Measurements from ENCODE around the gene UBAC1.
"Not testable (repeated sequence)": the region's sequence is repeated elsewhere in the genome, so short reads cannot be mapped to it uniquely, and the experiment has no call there.

The UBAC1 gene

DNA sequence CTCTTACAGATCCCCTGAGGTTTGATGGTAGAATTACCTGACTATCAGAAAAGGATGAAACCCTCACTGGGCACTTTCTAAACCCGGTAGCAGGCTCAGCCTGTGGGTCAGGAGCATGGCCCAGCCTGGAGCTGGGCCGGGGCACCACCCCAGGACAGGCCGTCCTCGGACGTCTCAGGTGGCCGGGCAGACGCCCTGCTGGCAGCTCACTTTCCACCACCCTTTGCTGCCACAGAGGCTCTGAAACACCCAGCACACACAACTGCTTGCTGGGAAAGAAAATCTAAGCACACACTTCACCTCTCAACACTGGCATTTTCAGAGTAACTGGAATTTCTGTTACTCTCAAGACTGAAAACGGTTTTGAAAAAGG is 4.4 kb downstream of the UBAC1 start:
- no peak for DNase-seq

DNA sequence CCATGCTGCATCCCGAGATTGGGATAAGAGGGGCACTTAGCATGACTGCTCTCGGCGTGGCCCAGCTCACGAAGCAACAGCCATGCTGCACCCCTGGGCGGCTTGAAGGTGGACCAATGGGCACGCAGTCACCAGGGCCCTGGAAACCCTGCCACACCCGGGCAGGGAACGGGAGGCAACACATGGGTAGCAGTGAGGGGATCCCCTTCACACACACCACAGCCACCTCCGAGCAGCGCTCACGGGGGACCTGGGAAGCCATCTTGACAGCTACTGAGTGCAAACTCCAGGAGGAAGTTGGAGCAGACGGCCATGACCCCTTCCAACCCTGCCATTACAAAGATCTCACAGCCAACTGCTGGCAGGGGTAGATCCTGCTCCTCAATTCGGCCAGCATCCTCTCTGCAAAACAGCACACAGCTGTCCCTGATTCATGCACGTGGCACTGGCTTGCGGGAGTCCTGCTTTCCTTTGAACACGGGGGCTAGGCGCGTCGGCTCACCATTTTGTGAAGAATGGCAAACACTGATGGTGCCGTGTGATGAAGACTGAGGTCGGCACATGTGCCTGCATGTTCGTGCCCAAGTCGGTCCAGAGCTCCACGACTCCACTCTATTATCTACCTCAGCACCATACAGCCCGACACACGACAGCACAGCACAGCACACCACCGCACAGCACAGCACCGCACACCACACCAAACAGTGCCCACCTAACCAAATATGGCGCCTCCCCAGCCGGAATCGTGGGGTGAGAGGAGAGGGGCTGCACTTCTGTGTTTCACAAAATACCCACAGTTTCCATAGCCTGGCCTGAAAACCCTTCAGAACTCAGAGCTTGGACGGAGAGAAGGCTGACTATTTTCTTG is 5.0 kb downstream of the UBAC1 start:
- DNase-seq, result no peak

DNA sequence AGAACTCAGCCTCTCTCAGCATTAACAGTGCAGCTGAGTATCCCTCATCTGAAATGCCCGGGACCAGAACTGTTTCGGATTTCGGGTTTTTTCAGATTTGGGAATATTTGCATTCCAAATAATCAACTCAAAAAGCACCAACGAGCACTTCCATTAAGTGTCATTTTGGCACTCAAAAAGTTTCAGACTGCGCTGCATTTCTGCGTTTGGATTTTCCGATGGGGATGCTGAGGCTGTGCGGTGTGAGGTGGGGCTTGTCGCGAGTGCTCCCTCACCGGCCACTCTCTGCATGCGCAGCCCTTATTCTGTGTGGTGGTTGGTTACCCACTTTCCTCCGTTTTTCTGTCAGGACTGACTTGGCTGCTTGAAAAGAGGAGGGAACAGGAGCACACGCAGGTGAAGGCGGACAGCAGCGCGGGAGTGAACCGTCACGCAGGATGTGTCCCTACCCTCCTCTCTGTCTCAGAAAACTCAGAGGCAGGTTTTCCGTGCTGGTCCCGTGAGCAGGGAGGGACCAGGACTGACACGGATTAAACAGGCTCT is 8.4 kb downstream of the UBAC1 start:
- DNase-seq, result no peak

DNA sequence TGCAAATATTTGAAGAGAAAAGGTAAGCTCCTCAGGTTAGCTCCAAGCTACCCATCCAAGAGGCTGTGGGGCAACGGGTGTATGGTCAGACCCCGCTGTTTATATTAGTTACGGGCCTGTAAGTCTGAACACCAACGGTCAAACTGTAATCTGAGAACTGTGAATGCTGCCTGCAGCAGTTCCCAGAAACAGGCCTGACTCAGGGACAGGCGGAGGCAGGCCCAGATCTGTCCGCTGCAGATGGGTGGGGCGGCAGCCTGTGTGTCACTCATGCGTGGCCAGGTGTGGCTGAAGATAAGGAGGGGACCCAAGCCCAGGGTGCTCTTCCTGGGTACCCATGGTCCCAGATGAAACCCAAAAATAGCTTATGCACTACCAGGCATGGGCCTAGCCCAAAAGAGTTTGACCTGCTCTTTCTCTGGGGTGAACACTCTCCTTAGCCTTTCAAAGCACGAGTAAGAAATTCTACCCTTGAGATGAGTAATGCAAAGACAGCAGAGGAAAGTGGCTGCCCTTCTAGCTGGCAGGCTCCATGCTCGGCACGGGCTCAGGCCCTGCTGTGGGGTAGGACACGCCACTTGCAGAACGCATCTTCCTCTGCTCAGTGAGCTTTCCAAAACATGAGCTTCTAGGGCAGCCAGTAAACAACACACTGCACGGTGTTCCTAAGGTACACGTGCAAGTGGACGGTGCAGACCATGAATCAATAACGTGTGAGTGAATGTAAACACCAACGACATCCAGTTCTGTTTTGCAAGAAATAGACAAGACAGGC is 9.1 kb downstream of the UBAC1 start:
- DNase-seq, result no peak

DNA sequence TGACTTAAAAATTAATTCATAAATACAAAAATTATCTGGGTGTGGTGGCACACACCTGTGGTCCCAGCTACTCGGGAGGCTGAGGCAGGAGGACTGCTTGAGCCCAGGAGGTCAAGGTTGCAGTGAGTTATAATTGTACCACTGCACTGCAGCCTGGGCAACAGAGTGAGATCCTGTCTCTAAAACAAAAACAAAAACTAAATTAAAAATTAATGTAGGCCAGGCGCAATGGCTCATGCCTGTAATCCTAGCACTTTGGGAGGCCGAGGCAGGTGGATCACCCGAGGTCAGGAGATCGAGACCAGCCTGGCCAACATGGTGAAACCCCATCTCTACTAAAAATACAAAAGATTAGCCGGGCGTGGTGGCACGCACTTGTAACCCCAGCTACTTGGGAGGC is 9.9 kb downstream of the UBAC1 start:
- not testable (repeated sequence) for DNase-seq

DNA sequence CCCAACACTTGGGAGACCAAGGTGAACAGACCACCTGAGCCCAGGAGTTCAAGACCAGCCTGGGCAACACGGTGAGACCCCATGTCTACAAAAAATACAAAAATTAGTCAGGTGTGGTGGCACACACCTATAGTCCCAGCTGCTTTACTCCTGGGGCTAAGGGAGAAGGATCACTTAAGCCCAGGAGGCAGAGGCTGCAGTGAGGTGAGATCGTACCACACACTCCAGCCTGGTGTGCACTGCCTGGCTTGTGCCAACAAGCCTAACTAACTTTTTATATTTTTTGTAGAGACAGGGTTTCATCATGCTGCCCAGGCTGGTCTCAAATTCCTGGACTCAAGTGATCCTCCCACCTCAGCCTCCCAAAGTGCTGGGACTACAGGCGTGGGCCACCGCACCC is 10.3 kb downstream of the UBAC1 start:
- DNase-seq, result not testable (repeated sequence)

DNA sequence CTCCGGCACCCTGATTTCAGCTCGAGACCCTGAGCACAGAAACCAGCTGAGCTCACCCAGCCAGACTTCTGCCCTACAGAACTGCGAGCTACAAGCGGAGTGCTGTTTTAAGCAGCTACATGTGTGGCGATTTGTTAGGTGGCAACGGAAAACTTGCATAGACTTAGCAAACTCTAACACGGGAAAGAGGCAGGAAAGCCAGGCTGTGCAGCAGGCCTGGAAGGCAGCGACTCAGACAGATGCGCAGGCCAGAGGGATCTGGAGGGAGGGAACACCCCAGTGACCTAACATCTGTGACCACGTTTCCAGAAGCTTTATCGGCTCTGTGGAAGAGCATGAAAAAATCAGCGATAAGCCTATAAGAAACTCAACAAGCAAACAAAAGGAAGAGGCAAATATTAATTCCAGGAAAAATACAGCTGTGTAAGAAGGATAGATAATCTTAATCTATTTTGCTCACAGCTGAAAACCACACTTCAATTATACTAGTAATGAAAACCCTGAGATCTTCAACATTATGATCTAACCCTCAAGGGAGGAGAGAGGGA is 11.0 kb downstream of the UBAC1 start:
- DNase-seq, result no peak

DNA sequence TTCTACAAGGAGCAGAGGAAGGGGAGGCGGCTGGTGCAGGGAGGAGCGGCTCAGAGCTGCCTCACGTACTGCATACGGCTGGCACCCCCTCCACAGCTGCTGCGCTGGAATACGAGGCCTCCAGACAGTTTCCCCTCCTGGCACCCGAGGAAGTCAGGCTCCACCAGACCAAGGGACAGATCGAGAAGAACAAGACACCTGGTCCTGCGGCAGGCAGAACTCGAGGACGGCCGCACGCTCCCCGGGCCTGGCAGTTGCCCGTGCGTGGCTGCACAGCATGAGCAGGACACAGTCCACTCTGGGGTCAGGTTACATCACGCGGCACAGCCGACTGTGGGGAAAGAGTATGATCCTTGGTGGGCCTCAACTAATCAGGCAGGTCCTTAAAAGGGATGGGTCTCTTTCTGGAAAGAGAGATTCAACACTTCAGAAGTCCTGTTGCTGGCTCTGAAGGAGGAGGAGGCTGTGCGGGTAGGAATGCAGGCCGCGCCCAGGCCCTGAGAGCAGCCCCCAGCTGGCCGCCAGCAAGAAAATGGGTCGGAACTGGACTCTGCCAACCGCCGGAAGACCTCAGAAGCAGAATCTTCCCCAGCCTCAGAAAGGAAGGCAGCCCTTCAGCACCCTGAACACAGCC is 11.6 kb downstream of the UBAC1 start:
- no peak for DNase-seq

DNA sequence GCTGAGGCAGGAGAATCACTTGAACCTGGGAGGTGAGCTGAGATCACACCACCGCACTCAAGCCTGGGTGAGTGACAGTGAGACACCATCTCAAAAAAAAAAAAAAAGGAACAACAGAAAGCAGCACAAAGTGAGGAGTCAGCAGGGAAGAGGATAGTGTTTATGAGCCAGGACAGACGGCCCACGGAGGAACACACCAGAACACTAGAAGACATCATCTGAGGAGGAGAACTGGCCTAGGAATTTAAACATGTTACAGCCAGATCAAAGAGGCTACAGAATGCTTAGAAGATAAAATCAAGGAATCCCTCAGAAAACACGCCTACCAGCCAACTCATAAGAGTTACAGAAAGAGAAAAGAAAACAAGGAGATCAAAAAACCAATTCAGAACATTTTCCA is 12.2 kb downstream of the UBAC1 start:
- no peak for DNase-seq

DNA sequence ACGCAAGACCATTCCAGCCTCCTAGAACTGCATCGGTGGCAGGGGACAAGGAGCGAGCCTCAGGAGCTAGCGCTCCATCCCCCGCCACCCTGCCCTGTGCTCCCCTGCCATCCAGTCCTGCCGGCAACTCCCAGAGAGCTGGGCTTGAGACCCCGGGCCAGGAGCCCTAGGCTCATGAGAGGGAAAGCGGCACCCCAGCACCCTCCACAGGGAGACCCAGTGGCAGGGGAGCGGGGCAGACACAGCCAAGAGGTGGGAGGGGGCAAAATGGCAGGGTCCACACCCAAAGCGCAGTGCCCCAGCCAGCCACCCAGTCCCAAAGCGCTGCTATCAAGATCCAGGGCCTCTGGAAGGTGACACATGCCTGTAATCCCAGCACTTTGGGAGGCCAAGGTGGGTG is 12.7 kb downstream of the UBAC1 start:
- DNase-seq, result no peak

DNA sequence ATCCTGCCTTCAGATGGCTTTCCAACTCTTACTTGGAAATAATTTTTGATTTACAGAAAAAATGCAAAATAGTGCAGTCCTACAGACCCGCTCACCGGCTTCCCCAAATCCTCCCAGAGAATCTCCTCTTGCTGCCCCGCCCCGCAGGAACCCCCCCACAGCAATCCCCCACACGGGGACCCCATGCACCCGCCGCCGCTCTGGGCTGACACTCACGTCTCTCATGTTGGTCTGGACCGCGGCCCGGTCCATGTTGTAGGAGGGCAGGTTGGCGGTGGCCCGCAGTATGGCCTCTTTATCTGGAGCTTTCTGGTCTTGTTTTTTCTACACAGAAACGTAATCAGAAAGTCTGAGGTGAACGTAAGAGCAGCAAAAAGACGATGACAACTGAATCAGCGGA is 13.6 kb downstream of the UBAC1 start:
- DNase-seq, result no peak

DNA sequence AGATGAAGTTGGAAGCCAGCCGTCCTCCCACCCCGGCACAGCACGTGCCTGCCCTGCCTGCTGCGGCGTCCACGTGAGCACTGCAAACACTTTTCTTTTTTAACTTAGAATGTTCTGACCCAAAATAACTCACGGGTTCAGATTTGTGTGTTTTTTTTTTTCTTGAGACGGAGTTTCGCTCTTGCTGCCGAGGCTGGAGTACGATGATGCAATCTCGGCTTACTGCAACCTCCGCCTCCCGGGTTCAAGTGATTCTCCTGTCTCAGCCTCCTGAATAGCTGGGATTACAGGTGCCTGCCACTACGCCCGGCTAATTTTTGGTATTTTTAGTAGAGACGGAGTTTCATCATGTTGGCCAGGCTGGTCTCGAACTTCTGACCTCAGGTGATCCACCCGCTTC is 14.1 kb downstream of the UBAC1 start:
- not testable (repeated sequence) for DNase-seq

DNA sequence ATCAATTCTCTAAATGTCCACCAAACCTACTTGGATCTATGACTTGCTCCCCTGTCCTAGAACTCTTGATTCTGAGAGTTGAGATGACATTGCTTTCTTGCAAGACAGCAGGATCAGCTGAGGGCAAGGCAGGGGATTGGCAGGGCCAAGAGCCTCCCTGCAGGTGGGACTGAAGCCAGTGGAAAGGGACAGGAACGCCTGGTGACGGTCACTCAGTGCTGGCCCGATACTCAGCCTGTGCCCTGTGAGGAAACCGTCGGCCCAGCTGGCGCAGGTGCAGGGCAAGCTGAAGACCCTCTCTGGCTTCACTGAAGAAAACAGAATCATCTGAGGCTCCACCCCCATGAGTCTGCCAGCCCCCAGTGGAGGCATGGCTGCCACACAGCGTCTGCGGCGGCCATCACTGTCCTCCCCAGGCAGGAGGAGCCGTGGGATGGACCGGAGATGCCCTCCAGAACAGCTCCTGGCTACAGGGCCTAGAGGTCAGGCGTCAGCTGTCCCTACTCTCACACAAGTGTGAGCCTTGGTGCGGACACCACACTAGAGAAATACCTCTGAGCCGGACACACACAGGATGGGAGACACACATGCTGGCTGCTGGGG is 14.7 kb downstream of the UBAC1 start:
- no peak for DNase-seq

DNA sequence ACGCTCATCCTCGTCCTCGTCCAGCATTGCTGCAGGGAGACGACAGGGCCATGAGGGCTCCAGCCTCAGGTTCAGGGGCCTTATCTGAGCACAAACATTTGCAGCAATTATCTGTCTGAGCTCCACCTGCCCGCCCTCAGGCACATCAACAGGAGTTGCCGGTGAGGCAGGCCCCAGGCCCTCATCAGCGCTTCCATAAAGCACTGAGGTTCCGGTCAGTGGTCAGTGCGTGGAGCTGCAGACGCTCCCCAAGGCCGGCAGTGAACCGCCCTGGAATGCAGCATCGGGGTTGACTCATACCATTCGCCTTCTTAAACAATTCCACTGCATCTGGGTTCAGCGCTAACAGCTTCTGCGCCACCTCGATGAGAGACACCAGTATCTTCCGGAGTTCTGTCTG is 15.2 kb downstream of the UBAC1 start:
- no peak for DNase-seq

DNA sequence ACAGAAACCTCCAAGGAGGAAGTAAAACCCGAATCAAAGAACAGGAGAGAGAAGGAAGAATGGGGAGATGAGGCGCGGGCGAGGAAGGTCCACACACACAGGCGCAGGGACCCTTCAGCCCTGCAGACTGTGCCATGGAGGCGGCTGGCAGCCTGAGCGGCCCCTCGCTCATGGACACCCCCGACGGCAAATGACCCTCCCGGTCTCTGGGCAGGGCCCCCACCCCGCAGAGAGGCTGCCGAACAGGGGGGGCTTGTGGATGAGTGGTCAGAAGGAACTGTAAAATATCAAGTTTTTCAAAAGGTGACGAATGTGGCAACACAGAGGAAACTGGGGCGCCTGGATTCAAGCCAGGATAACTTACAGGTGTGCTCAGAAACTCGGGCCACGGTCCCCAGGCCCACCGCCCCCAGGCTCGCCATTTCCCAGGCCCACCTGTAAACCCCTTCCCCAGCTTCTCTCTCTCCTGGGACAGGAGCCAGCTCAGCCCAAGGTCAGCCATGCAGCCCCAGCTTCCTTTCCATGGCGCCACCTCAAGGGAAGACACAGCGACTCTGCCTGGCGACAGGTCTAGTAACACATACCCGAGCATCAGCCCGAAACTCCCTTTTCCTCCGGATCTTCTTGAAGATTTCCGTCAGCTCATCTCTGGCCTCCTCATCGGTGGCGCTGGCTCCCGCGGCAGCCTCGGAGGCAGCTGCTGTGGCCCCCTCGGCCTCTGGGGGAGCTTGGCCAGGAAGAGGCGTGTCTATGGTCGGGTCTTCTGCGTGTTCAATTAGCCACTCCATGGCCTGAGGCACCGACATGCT is 16.5 kb downstream of the UBAC1 start:
- DNase-seq, result no peak

DNA sequence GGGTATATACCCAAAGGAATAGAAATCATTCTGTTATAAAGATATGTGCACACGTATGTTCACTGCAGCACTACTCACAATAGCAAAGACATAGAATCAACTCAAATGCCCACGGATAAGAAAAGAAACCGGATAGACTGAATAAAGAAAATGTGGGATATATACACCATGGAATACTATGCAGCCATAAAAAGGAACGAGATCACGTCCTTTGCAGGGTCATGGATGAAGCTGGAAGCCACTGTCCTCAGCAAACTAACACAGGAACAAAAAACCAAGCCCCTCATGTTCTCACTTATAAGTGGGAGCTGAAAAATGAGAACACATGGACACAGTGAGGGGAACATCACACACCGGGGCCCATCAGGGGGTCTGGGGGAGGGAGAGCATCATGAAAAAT is 17.6 kb downstream of the UBAC1 start:
- DNase-seq, result not testable (repeated sequence)

DNA sequence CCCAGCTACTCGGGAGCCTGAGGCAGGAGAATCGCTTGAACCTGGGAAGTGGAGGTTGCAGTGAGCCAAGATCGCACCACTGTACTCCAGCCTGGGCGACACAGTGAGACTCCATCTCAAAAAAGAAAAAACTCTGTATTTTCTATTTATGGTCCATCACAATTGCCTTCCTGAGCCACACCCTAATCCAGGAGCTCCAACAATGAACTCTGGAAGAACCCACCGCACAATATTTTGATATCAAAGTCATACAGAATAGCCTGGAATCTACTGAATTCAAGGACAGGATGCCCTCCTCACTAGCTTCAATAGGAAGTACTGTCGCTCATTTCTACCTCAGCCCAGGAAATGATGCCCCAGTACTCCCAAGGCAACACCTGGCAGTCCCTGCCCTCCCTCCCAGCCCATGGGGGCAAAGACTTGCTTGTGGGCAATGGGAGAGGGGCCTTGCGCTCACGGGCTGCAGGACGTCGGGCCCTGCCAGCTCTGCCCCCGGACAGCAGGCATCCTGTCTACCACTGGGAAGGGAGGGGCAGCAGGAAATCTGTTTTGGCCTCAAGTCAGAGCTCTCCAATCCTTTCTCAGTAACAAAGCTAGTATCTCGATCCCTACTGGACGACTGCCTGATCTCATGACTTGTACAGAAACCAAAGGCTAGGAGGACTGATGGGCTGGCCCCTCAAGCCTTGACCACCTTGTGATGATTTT is 19.7 kb downstream of the UBAC1 start:
- DNase-seq, result no peak

DNA sequence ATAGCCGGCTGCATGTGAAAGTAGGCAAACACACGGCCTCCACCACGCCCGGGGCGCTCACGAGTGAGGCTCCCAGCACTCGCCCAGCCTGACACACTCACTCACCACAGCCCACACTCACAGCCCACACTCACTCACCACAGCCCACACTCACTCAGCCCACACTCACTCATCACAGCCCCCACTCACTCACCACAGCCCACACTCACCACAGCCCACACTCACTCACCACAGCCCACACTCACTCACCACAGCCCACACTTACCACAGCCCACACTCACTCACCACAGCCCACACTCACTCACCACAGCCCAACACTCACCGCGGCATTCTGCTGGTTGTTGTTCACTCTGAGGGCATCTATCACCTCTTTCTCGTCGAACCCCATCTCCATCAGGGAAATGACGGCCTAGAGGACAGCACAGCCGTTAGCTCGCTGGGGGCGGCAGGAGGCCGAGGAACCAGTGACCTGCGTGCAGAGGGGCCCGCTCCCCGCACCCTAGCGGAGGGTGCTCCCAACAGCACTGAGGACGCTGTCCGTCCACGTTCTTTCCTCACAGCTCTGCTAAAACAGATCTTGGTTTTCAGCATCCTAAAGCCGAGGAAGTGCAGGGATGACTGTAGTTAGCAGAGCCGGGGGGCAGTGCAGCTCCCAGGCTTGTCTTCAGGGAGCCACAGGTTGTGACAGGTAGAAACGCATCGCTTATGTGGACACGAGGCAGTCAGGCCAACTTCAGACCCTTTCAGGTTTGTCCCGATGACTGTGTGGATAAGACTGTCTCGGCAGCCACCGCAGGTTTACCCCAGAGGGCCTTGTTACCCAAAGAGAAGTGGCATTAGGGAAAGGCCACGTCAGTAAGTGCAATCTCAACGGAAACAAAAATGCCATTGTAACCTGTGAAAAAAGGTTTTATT is 21.6 kb downstream of the UBAC1 start:
- peak; percentile 78 for DNase-seq

DNA sequence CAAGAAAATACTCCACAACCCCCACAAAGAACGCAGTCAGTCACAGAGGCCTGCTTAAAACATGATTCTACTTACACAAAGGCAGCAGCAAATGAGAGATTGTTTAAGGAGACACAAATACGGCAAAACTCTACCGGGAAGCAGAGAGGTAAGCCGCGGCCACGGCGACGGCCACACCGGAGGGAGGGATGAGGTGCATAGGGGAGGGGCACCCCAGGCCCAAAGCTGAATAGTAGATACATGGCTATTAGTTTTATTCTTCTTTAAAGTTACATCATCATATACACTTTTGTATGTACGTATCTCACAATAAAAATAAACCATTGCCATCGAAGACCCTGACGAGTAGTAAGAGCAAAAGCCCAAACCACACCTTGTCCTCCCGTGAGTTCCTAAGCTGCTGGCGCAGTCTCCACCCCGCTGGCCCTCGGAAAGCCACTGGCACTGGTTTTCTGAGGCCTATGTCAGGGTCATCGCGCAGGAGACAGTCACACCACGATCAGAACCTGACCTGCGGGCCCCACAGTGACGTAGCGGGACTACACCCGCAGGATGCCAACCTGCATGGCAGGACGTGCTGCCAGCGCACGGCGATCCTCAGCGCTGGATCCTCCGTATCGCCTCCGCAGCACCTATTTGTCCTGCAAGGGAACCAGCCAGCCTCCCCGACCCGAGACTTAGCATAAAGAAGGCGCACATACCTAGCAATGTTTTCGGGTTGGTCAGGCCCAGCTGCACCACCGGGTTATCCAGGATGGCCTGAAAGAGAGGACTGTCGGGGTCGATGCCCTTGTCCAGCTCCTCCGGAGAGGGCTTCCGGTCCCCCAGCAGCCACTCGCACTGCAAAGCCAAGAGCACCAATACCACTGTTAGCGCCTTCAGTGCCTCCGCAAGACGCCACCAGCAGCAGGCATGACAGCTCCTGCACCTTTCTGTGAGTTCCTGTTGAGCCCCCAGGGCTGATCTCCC is 23.4 kb downstream of the UBAC1 start:
- DNase-seq, result no peak

Data from MV-4-11 (cell line).